NCI-H146 treated with DMSO at 0.1 percent for 48 hours (cell line): ENCODE data around the gene PARD6G.

Experiments
- DNase-seq: peaks from one replicate; lab custom pipeline; 2025; ENCODE audit not compliant: unreplicated experiment; lab: John Stamatoyannopoulos, UW

PARD6G gene

DNA sequence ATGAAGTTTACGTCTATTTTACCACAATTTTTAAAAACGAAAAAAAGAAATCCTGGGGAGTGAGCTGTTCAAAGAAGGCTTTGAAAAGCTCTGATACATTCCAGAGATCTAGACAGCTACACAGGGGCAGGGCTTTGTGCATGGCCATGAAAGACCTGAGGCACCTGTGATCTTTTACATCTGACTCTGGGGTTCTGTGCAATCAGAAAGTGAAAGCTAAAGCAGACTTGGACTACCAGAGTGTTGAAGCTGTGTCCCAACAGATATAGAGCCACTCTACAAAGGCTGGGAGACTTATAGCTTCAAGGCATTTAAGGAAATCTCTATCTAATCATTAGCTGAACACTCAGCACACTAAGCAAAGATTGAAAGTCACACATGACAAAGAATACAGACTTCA is 34.1 kb downstream of the PARD6G start:
- no peak for DNase-seq

GRCh38 chr18:80210312-80211083 is 36.8 kb downstream of the PARD6G start:
- no peak for DNase-seq

- no peak for DNase-seq
These were observed 38.7 kb downstream of the PARD6G start for GRCh38 chr18:80208620-80209019.

GRCh38 chr18:80205294-80205693 is 42.0 kb downstream of the PARD6G start:
- DNase-seq: no peak

GRCh38 chr18:80204142-80204541 is 43.2 kb downstream of the PARD6G start:
- no peak for DNase-seq

DNA sequence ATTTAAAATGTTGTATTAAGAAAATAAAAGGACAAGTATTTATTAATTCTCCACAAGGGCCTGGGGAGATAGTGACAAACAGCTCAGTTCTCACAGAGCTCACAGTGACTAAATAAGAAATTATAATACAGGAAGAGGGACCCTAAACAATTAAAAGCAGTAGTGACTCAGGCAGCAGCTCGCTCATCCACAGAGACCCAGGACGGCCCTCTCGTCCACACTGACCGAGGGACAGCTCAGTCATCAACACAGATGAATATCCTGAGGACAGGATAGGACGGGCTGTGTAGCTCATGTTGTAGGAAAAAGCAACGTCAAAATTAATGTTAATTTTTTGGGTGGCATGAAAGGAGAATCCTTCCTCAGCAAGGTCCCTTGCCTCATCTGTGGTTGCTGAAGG is 44.1 kb downstream of the PARD6G start:
- DNase-seq: no peak

- no peak for DNase-seq
These were observed 44.9 kb downstream of the PARD6G start for GRCh38 chr18:80202264-80202998.

- no peak for DNase-seq
These were observed 45.6 kb downstream of the PARD6G start for GRCh38 chr18:80201739-80202138.

GRCh38 chr18:80200932-80201672 is 46.2 kb downstream of the PARD6G start:
- no peak for DNase-seq

- DNase-seq: no peak
These were observed 47.0 kb downstream of the PARD6G start for GRCh38 chr18:80200171-80200931.

DNA sequence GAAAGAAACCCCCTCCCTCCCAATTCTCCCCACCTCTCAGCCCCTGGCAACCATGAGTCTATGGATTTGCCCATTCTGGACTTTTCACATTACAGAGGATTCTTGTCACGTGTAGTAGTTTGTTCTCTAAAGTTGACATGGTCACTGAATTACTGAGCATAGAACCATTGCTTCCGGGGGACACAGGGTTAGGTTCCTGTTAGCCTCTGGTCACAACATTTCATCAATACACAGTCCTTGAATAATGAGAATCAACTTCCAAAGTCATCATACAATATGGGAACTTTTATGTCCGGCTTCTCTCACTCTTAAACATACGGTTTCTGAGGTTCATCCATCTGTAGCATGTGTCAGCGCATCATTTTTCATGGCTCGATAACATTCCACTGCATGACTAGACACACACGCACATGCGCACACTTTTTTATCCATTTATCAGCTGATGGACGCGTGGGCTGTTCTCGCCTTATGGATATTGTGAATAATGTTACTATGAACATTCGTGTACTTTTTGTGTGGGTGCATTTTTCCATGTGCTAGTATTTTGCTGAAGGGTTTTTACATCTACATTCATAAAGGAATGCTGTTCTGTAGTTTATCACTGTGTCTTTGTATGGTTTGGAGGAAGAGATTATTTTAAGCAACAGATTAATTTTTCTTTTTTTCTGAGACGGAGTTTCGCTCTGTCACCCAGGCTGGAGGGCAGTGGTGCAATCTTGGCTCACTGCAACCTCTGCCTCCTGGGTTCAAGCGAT is 48.1 kb downstream of the PARD6G start:
- no peak for DNase-seq

- no peak for DNase-seq
These were observed 48.9 kb downstream of the PARD6G start for GRCh38 chr18:80198391-80198790.

- DNase-seq: no peak
These were observed 49.8 kb downstream of the PARD6G start for GRCh38 chr18:80197528-80197927.

GRCh38 chr18:80196528-80197320 is 50.6 kb downstream of the PARD6G start:
- no peak for DNase-seq

GRCh38 chr18:80194874-80195570 is 52.3 kb downstream of the PARD6G start:
- DNase-seq: no peak

- no peak for DNase-seq
These were observed 53.6 kb downstream of the PARD6G start for GRCh38 chr18:80193701-80194100.

DNA sequence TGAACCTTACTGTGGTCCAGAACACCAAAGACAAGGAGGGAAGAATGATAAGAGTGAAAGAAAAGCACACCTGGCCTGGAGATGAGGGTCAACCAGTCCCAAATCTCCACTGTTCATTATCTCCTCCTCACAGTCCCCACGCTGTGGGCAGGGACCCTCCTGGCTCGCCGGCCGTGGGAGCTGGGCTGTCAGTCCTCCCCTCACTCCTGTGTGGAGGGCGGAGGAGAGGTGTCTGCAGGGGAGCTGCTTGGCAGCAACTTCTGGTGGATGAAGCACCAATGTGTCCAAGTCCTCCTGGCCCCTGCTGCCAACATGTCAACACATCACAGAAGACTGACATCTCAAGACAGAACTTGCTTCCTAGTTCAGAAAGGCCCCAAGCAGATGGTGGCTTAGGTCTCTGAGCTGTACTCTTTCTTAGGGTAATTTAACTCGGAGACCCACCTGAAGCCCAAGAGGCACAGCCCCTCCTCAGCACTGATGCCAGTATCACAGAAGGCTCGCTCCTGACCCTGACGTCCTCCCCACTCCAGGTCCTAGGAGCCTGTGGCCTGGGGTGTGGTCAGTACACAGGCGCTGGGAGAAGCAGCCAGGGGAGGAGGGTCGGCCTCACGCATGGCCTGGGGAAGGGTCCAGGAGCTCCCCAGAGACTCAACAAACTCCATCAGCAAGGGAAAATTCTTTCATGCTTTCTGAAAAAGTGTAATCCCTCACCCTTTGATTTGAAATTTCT is 54.5 kb downstream of the PARD6G start:
- DNase-seq: no peak

GRCh38 chr18:80191907-80192652 is 55.2 kb downstream of the PARD6G start:
- no peak for DNase-seq
